HFF-Myc (cell line): ENCODE measurements around the gene ZNF664.

Source experiments
- DNase-seq: peaks from one replicate; pipeline ENCODE4 v3.0.0-alpha.2; 2011; ENCODE audit warnings: low read depth; ENCODE audit errors: extremely low read depth
- H3K4me3 ChIP-seq: replicated peaks from 2 replicates; pipeline ENCODE4 v1.5.1; 2011; ENCODE audit warnings: low read depth, mild to moderate bottlenecking, control low read depth, low read length
- CTCF ChIP-seq: IDR thresholded peaks from 2 replicates; pipeline ENCODE4 v1.5.1; 2012; ENCODE audit warnings: mild to moderate bottlenecking, low read depth, low read length, control low read depth; ENCODE audit errors: missing control alignments

ZNF664 gene

GRCh38 chr12:124057691-124058090 is 84.7 kb downstream of the ZNF664 start:
- TF ChIP-seq CTCF, result no peak
- DNase-seq, result no peak
- no peak overlapping the region for H3K4me3 ChIP-seq

- DNase-seq, result no peak
- no peak for TF ChIP-seq CTCF
- H3K4me3 ChIP-seq, result no peak overlapping the region
Measured at GRCh38 chr12:124059752-124060151, 86.7 kb downstream of the ZNF664 start.
